Ecto neural progenitor cell (in vitro differentiated cells): ENCODE data around the gene ZFHX3.
A peak's percentile ranks its signal among the peaks of the same experiment; 100 is the strongest.

ENCODE experiments used
- DNase-seq: peaks from one replicate; pipeline ENCODE4 v3.0.0-alpha.2; 2018; ENCODE audit warnings: low spot score

ZFHX3 gene

DNA sequence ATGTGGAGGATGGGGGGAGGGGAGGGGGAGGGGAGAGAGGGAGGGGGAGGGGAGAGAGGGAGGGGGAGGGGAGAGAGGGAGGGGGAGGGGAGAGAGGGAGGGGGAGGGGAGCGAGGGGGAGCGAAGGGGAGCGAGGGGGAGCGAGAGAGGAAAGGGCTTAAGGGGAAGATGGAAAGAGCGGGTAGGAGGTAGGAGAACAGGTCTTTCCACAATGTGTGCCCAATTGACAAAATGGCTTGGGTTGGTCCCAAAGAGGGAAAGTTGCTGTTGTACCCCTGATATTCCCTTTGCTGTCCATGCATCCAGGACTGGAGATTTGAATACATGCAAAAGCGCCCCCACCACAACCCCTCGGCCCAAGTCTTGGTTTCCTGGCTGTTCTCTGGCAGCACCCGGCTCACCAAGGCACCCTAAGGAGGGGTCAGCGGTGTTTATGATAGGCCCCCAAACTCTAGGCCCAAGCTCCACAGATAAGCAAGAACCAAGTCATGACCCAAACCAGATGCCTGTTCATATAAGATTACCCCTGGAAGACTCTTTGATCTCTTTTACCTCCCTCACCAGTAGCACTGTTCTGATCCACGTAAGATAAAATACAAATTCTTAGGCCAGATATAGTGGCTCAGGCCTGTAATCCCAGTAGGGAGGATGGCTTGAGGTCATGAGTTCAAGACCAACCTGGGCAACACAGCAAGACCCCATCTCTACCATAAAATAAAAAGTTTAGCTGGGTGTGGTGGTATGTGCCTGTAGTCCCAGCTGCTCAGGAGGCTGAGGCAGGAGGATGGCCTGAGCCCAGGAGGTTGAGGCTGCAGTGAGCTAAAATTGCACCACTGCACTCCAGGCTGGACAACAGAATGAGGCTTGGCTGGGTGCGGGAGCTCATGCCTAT is 119.6 kb downstream of the ZFHX3 start:
- DNase-seq: no peak

- DNase-seq: no peak
Measured at GRCh38 chr16:72927199-72928089, 120.5 kb downstream of the ZFHX3 start.

DNA sequence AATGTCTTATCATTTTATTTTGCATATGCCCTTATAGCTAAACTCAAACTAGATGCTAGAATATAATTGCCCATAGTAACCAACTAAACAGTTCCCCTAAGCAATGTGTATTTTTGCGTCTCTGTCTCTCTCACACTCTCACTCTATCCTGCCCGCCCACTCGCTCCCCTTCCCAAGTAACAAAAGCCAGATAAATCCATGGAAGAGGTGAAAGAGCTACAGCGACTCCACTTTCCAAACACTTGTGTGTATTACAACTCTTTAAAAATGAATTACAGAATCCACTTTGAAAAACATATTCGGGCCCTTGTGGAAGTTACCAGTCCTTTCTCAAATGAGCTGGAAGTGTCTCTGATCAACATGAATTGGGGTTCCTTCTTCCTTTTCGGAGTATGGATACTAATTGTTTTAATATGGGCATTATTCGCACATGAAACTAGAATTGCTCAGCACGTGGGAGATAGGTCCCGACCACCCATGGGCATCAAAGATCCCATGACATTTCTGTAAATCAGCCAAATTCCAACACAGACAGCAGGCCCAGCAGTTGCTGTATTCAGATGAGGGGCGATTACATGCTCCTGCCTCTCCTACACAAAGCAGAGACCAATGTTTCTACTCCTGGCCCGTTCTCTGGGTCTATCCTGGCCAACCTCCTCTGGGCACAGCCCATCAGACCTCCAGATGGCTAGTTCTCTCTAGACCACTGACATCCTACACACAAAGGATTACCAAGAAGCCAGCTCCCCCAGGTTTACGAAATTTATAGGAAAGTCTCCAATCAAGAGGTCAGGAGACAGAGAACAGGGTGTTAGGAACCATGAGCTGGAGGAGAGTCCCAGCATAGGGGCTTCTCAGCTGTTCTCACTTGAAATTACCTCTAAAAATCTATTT is 121.5 kb downstream of the ZFHX3 start:
- no peak for DNase-seq

DNA sequence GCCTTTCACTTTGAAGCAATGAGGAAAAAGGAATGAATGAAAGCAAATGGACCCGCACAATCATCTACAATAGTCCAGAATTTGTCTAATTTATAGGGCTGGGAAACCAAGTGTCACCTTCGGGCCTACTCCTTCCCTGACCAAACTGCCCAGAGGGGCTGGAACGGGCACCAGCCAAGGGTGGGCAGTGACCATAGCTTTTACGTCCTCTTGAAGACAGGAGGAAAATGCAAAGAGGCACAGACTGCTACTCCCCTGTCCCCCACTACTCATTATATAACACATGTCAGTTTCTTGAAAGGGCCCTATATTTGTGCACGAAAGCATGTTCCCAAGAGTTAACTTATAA is 122.3 kb downstream of the ZFHX3 start:
- DNase-seq: no peak

GRCh38 chr16:72924927-72925630 is 122.8 kb downstream of the ZFHX3 start:
- no peak for DNase-seq

DNA sequence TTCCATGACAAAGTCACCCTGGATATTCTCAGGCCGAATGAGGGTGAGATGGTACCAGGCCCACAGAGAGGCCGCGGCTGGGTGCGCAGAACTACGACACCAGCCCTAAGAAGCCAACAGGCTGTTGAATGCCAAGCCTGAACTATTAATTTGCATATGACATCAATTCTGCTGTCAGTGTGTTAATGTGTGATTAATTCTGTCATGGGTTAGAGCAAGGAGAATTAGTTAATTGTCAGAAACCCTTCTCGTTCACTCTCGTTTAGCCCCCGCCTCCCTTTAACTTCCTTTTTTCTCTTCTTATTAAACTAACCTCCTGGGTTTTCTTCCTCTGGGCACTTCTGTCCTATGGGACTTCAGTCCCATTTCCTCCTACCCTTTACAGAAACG is 123.4 kb downstream of the ZFHX3 start:
- DNase-seq: no peak

- no peak for DNase-seq
Measured at GRCh38 chr16:72923757-72924156, 124.2 kb downstream of the ZFHX3 start.

DNA sequence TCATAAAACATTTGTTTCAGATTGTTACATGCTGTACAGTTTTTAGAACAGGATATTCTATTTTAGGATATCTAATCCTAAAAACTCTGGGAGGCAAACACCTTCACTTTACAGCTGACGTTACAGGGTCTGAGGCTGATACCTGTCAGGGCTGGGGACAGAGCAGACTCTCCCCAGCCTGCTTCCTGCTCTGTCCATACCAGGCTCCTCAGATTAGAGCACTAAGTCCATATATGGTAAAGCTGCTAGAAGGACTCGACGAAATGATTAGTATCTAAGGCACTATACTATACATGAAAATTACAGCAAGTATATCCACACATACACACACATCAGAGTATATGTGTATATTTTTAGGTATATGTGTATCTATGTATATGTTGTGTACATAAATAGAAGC is 125.2 kb downstream of the ZFHX3 start:
- DNase-seq: no peak

DNA sequence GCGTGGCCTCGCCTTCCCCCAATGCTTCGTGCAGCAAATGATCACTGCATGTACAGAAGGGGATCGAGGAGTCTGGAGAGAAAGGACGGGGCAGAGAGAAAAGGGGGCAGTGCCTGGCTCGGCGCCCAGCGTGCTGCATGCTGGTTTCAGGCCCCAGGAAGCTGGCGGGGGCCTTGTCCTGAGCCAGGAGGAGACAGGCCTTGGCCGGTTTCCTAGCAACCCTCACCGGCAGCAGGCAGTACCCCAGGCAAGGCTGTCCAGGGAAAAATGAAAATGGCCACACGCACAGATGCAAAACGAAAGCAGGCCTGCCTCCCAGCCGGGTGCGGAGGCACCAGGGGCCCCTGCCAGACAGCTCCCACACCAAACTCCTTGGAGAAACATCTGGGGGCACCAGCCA is 126.3 kb downstream of the ZFHX3 start:
- peak; percentile 56 for DNase-seq

GRCh38 chr16:72921106-72921505 is 126.8 kb downstream of the ZFHX3 start:
- no peak for DNase-seq

- DNase-seq: no peak
Measured at GRCh38 chr16:72917051-72917450, 130.9 kb downstream of the ZFHX3 start.

- DNase-seq: no peak
Measured at GRCh38 chr16:72915331-72915730, 132.6 kb downstream of the ZFHX3 start.

DNA sequence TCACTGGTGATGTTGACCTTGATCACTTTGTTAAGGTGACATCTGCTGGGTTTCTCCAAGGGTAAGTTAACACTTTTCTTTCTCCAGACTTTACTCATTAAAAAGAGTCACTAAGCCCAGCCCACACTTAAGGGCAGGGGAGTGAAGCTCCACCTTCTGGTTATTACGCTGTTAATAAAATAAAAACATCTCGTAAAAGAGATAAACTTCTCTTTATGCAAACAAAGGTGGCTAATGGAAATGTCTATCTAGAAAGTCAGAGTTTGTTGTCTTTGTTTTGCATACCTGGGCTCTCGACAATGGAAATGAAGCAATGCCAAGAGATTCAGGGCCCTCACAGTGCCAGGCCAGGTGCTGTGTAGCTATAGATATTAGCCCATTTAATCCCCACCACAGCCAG is 134.4 kb downstream of the ZFHX3 start:
- DNase-seq: no peak

- no peak for DNase-seq
Measured at GRCh38 chr16:72911971-72912370, 136.0 kb downstream of the ZFHX3 start.

DNA sequence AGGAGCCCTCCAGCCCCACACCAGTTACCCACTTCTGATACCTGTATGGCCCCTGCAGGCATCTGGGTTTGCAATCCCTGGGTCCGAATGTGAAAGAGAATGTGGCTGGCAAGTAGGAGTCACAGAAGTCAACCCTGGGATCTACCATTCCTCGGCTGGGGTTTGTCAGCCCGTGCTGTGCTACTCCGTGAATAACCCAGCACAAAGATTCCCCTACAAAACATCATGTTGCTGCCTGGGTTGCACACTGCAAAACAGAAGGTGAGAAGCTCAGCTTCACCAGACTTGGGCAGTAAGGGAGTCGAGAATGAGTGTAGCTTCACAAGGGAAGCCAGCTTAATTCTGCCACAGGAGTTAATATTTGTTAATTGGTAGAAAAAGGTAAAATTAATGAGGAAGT is 137.1 kb downstream of the ZFHX3 start:
- DNase-seq: no peak

- no peak for DNase-seq
Measured at GRCh38 chr16:72910381-72910780, 137.5 kb downstream of the ZFHX3 start.

DNA sequence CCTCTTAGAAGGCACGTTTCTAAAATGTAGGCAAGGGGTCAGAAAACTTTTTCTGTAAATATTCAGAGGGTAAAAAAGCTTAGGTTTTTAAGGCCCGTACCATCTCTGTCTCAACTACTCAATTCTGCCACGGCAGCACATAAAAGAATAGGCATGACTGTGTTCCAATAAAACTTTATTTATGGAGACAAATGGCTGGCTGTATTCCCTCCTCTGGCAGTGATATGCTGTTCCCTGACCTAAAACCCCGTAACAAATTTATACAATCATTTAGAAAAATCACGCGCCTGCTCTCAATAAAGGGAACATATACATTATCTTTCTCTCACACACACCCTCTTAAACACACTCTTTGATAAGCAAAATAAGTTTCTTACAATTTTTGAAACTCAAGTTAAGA is 138.7 kb downstream of the ZFHX3 start:
- DNase-seq: no peak

DNA sequence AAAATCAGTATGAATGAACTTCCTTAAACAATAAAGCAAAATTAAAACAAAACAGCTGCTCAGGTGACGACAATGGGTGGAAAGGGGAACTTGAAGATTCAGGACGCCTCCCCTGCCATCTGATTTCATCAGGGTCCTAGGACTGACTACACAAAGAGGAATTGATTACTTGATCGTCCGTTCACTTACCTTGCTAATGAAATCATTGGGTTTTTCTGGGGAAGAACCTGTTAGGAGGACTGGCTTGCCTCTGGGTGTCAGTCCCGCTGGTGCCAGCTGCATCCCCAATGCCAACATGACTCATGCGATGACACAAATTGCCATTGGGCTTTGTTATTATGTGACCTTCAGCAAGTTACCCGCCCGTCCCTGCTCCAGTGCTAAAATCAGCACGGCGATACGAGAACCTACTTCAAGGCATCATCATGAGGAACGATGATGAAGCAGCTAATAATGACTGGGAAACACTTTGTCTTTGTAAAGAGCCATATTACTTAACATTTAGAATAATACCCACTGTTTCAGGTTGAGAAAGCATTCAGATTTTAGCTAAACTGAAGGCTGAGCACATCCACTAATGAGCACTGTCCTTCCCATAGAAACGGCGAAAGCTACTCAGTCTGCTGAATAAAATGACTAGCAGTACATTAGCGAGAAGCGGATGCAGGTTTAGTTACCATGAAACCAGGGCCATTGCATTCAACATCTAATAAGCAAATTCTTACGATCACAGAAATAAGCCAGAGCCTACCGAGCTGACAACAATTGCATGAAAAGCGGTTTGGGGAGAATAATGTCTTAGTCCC is 139.4 kb downstream of the ZFHX3 start:
- DNase-seq: no peak

- no peak for DNase-seq
Measured at GRCh38 chr16:72905581-72905980, 142.3 kb downstream of the ZFHX3 start.

- DNase-seq: no peak
Measured at GRCh38 chr16:72903176-72903575, 144.8 kb downstream of the ZFHX3 start.

DNA sequence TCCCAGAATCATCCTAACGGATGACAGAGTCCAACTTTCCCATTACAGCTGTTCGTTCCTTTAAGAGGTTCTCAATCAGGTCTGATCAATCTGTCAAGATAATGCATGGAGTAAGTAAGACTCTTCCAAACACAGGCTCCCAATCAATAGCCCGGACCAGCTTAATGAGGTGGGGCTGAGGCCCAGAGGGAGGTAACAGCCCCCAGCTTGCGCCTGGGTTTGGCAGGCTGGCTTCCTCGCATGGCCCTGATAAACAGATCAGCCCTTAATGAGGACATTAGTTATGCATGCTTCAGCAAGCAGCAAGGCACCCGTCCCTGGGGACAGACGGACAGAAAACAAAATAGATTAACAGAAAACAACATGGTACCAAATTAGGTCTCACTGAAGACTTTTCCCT is 145.7 kb downstream of the ZFHX3 start:
- no peak for DNase-seq
